ENCODE results near the gene ADCYAP1R1. TPM values are rescaled to one million over a fixed set of nuclear protein-coding genes. Genes with fewer than 3 reads are reported as not detected.

Gene ADCYAP1R1
- total RNA-seq, 1 donor from 2014 or later, result not detected

GRCh38 chr7:31020161-31020560 lies 31.9 kb upstream of the ADCYAP1R1 start:
- DNase-seq (no peak), ATAC-seq (ENCODE audit: low read depth) (no peak)
- Mint-ChIP-seq H3K36me3 (ENCODE audit: low read depth) (no peaks in the 10 kb centered on the region), H3K4me1 (no peaks in the 10 kb centered on the region), H3K4me3 (no peak overlapping the region), H3K27me3 (peaks cover 5% of the 10 kb centered on the region), H3K27ac (no peak overlapping the region), H3K9me3 (no peaks in the 10 kb centered on the region)
- CTCF ChIA-PET, result no interaction called here
- TF ChIP-seq CTCF (IDR thresholded peaks at IDR 0.05), result no peak
- intact Hi-C loops (cut with micrococcal nuclease), result no loop called here
- POLR2A ChIA-PET, result no interaction called here

GRCh38 chr7:31020652-31021051 lies 31.5 kb upstream of the ADCYAP1R1 start:
- Mint-ChIP-seq H3K4me3 (no peak overlapping the region), H3K36me3 (ENCODE audit: low read depth) (no peaks in the 10 kb centered on the region), H3K27me3 (peaks cover 3% of the 10 kb centered on the region), H3K4me1 (no peaks in the 10 kb centered on the region), H3K27ac (no peak overlapping the region), H3K9me3 (no peaks in the 10 kb centered on the region)
- TF ChIP-seq CTCF (IDR thresholded peaks at IDR 0.05), result no peak
- ChIA-PET CTCF (no interaction called here), POLR2A (no interaction called here)
- ATAC-seq (ENCODE audit: low read depth) (no peak), DNase-seq (no peak)
- intact Hi-C loops (cut with micrococcal nuclease), result no loop called here

GRCh38 chr7:31022117-31022516 lies 30.0 kb upstream of the ADCYAP1R1 start:
- no peaks in the 10 kb centered on the region for H3K4me1 Mint-ChIP-seq
- H3K36me3 Mint-ChIP-seq (ENCODE audit: low read depth), result no peaks in the 10 kb centered on the region
- intact Hi-C loops (cut with micrococcal nuclease), result no loop called here
- H3K27me3 Mint-ChIP-seq, result peaks cover 3% of the 10 kb centered on the region
- DNase-seq (no peak), ATAC-seq (ENCODE audit: low read depth) (no peak)
- TF ChIP-seq CTCF (IDR thresholded peaks at IDR 0.05), result no peak
- ChIA-PET CTCF (no interaction called here), POLR2A (no interaction called here)
- H3K27ac Mint-ChIP-seq, result no peak overlapping the region
- H3K9me3 Mint-ChIP-seq, result no peaks in the 10 kb centered on the region
- no peak overlapping the region for H3K4me3 Mint-ChIP-seq

- no peak for TF ChIP-seq CTCF (IDR thresholded peaks at IDR 0.05)
- Mint-ChIP-seq H3K27ac (no peak overlapping the region), H3K36me3 (ENCODE audit: low read depth) (no peaks in the 10 kb centered on the region), H3K4me3 (no peak overlapping the region), H3K9me3 (no peaks in the 10 kb centered on the region), H3K27me3 (peaks cover 6% of the 10 kb centered on the region), H3K4me1 (no peaks in the 10 kb centered on the region)
- ATAC-seq (ENCODE audit: low read depth), result no peak
- intact Hi-C loops (cut with micrococcal nuclease), result no loop called here
- POLR2A ChIA-PET, result no interaction called here
- no peak for DNase-seq
- CTCF ChIA-PET, result no interaction called here
Measured at GRCh38 chr7:31022726-31023125, 29.4 kb upstream of the ADCYAP1R1 start.

GRCh38 chr7:31023877-31024276 lies 28.2 kb upstream of the ADCYAP1R1 start:
- TF ChIP-seq CTCF (IDR thresholded peaks at IDR 0.05), result no peak
- H3K9me3 Mint-ChIP-seq, result no peaks in the 10 kb centered on the region
- DNase-seq (no peak), ATAC-seq (ENCODE audit: low read depth) (no peak)
- H3K27me3 Mint-ChIP-seq, result peaks cover 9% of the 10 kb centered on the region
- CTCF ChIA-PET, result no interaction called here
- H3K4me1 Mint-ChIP-seq, result no peaks in the 10 kb centered on the region
- POLR2A ChIA-PET, result no interaction called here
- intact Hi-C loops (cut with micrococcal nuclease), result no loop called here
- H3K27ac Mint-ChIP-seq, result no peak overlapping the region
- H3K36me3 Mint-ChIP-seq (ENCODE audit: low read depth), result no peaks in the 10 kb centered on the region
- no peak overlapping the region for H3K4me3 Mint-ChIP-seq
